ENCODE results near the gene HTR3B.

The HTR3B gene

GRCh38 chr11:113989381-113989780 is 84.8 kb downstream of the HTR3B start:
- no peak for DNase-seq (ENCODE audit: extremely low read depth in 1 of 2, low read depth in 1 of 2)

- no peak for DNase-seq (ENCODE audit: extremely low read depth in 1 of 2, low read depth in 1 of 2)
Observed at GRCh38 chr11:113989916-113990315, 85.3 kb downstream of the HTR3B start.

GRCh38 chr11:113991170-113991569 is 86.6 kb downstream of the HTR3B start:
- no peak for DNase-seq (ENCODE audit: extremely low read depth in 1 of 2, low read depth in 1 of 2)

- DNase-seq (ENCODE audit: extremely low read depth in 1 of 2, low read depth in 1 of 2): no peak
Observed at GRCh38 chr11:113991718-113992458, 87.3 kb downstream of the HTR3B start.

- DNase-seq (ENCODE audit: extremely low read depth in 1 of 2, low read depth in 1 of 2): no peak
Observed at GRCh38 chr11:113992459-113993110, 88.0 kb downstream of the HTR3B start.

GRCh38 chr11:113994077-113994954 is 89.7 kb downstream of the HTR3B start:
- DNase-seq (ENCODE audit: extremely low read depth in 1 of 2, low read depth in 1 of 2): no peak

All from stimulated activated CD8-positive, alpha-beta memory T cell treated with anti-CD3 and anti-CD28 coated beads, Interleukin-7, amount 100 ng/mL, for 48 hours (primary cell).